MCF 10A (cell line): ENCODE measurements around the gene PTPRO. TPM values are rescaled to one million over a fixed set of nuclear protein-coding genes. Genes with fewer than 3 reads are reported as not detected.

Experiments used
- BruUV-seq: library from RNA; stranded (reverse); fragments of 400-500 nt; replicated peaks from 2 replicates; lab custom pipeline; 2021; lab: Mats Ljungman, UMichigan
- CTCF ChIA-PET: fragments of 300-600 bp; sonication (Branson Sonifier 250); formaldehyde crosslinking; extraction: SDS; loops from one replicate; lab custom pipeline; 2021; ENCODE audit warnings: antibody characterized with exemption, inconsistent platforms; lab: Yijun Ruan, JAX
- POLR2A ChIA-PET: fragments of 300-600, 350-650 bp; sonication (Branson Sonifier 250); formaldehyde crosslinking; extraction: SDS; loops from one replicate; lab custom pipeline; 2020; ENCODE audit warnings: antibody characterized with exemption, inconsistent platforms; lab: Yijun Ruan, JAX
- DNase-seq: peaks from one replicate; pipeline ENCODE4 v3.0.0-alpha.2; 2018; ENCODE audit not compliant: unreplicated experiment
- H3K27ac Mint-ChIP-seq: one replicate; pipeline ENCODE4 v1.8.0; 2022; ENCODE audit warnings: mild to moderate bottlenecking, low read depth, mixed read lengths; ENCODE audit not compliant: unreplicated experiment
- H3K27me3 Mint-ChIP-seq: one replicate; pipeline ENCODE4 v1.8.0; 2022; ENCODE audit warnings: mixed read lengths; ENCODE audit not compliant: insufficient read depth, unreplicated experiment
- H3K36me3 Mint-ChIP-seq: one replicate; pipeline ENCODE4 v1.8.0; 2022; ENCODE audit warnings: mild to moderate bottlenecking, moderate library complexity, mixed read lengths; ENCODE audit not compliant: insufficient read depth, unreplicated experiment
- H3K4me1 Mint-ChIP-seq: one replicate; pipeline ENCODE4 v1.8.0; 2022; ENCODE audit warnings: mixed read lengths; ENCODE audit not compliant: insufficient read depth, unreplicated experiment
- H3K4me3 Mint-ChIP-seq: one replicate; pipeline ENCODE4 v1.8.0; 2022; ENCODE audit warnings: mild to moderate bottlenecking, moderate library complexity, mixed read lengths; ENCODE audit not compliant: unreplicated experiment
- H3K9me3 Mint-ChIP-seq: one replicate; pipeline ENCODE4 v1.8.0; 2022; ENCODE audit warnings: mixed read lengths; ENCODE audit not compliant: unreplicated experiment
- intact Hi-C: fragments of 100-400 bp; cut with micrococcal nuclease; formaldehyde crosslinking; loops from 2 replicates; pipeline ENCODE4 v1.14.1; 2022
- total RNA-seq: library from RNA; stranded (reverse); gene quantifications from 2 replicates; pipeline ENCODE4 v1.2.3, GENCODE V29; 2022
- TF ChIP-seq, protein P1 (sequence below): fragments of 200-600 bp; IDR thresholded peaks from one replicate; pipeline ENCODE4 v1.8.0; 2022; ENCODE audit warnings: antibody characterized with exemption, mild to moderate bottlenecking; ENCODE audit not compliant: unreplicated experiment

Gene PTPRO
- total RNA-seq, 1 experiment from 2014 or later: 2.2 TPM

DNA sequence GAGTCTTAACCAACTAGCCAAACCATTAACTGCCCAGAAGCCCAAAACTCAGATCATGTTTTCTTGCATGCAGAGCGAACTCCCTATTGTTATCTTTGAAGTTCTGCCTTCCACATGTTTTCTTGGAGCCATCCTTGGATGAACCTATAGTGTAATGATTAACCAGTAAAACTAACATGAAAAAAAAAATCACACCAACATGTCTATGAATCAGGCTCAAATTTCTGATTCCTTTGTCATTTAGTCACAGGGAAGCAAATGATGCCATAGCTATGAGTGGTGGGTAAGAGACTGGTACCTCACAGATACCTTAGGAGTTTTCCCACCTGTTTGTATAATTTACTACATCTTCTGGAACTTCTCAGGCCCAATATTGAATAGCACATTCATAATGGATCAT lies 70.7 kb downstream of the PTPRO start:
- no peaks in the 10 kb centered on the region for H3K9me3 Mint-ChIP-seq
- POLR2A ChIA-PET: interaction anchor here (0.9 kb wide), 1 partner anchor 33 kb away, joined by 3 read pairs; no protein-coding TSS in a partner anchor

GRCh38 chr12:15393995-15394394 lies 71.7 kb downstream of the PTPRO start:
- POLR2A ChIA-PET: no interaction called here
- TF ChIP-seq, protein P1, sequence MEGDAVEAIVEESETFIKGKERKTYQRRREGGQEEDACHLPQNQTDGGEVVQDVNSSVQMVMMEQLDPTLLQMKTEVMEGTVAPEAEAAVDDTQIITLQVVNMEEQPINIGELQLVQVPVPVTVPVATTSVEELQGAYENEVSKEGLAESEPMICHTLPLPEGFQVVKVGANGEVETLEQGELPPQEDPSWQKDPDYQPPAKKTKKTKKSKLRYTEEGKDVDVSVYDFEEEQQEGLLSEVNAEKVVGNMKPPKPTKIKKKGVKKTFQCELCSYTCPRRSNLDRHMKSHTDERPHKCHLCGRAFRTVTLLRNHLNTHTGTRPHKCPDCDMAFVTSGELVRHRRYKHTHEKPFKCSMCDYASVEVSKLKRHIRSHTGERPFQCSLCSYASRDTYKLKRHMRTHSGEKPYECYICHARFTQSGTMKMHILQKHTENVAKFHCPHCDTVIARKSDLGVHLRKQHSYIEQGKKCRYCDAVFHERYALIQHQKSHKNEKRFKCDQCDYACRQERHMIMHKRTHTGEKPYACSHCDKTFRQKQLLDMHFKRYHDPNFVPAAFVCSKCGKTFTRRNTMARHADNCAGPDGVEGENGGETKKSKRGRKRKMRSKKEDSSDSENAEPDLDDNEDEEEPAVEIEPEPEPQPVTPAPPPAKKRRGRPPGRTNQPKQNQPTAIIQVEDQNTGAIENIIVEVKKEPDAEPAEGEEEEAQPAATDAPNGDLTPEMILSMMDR: no peak
- no TSS peak for BruUV-seq

More for the DNA sequence above, 70.7 kb downstream of the PTPRO start:
- CTCF ChIA-PET: interaction anchor here (0.6 kb wide), 1 partner anchor 122 kb away, joined by 4 read pairs; no protein-coding TSS in a partner anchor
- H3K27me3 Mint-ChIP-seq: no peaks in the 10 kb centered on the region
- intact Hi-C loops: no loop called here
- peaks cover 5% of the 10 kb centered on the region for H3K4me1 Mint-ChIP-seq
- no peaks in the 10 kb centered on the region for H3K36me3 Mint-ChIP-seq
- no TSS peak for BruUV-seq
- DNase-seq: no peak
- TF ChIP-seq, protein P1: no peak
- no peak overlapping the region for H3K27ac Mint-ChIP-seq
- H3K4me3 Mint-ChIP-seq: no peak overlapping the region

GRCh38 chr12:15404485-15404884 lies 82.2 kb downstream of the PTPRO start:
- DNase-seq: peak; percentile 42
- Mint-ChIP-seq H3K4me3 (no peak overlapping the region), H3K4me1 (peaks cover 6% of the 10 kb centered on the region), H3K27ac (peak overlapping the region; percentile 3), H3K9me3 (no peaks in the 10 kb centered on the region), H3K36me3 (no peaks in the 10 kb centered on the region), H3K27me3 (no peaks in the 10 kb centered on the region)
- intact Hi-C loops: no loop called here
- ChIA-PET POLR2A (no interaction called here), CTCF (interaction anchor here (0.6 kb wide), 1 partner anchor 119 kb away, joined by 3 read pairs; no protein-coding TSS in a partner anchor)
- no TSS peak for BruUV-seq
- TF ChIP-seq, protein P1: no peak

More at GRCh38 chr12:15393995-15394394, 71.7 kb downstream of the PTPRO start:
- Mint-ChIP-seq H3K4me1 (peaks cover 5% of the 10 kb centered on the region), H3K4me3 (no peak overlapping the region), H3K27me3 (no peaks in the 10 kb centered on the region), H3K36me3 (no peaks in the 10 kb centered on the region), H3K27ac (no peak overlapping the region), H3K9me3 (no peaks in the 10 kb centered on the region)
- intact Hi-C loops: no loop called here
- CTCF ChIA-PET: no interaction called here
- DNase-seq: no peak

- POLR2A ChIA-PET: no interaction called here
Measured at GRCh38 chr12:15405606-15406005, 83.3 kb downstream of the PTPRO start.

More at GRCh38 chr12:15405606-15406005, 83.3 kb downstream of the PTPRO start:
- no peaks in the 10 kb centered on the region for H3K36me3 Mint-ChIP-seq
- DNase-seq: no peak
- no peaks in the 10 kb centered on the region for H3K9me3 Mint-ChIP-seq
- TF ChIP-seq, protein P1: no peak
- H3K27me3 Mint-ChIP-seq: no peaks in the 10 kb centered on the region
- H3K27ac Mint-ChIP-seq: no peak overlapping the region
- H3K4me1 Mint-ChIP-seq: peaks cover 6% of the 10 kb centered on the region
- CTCF ChIA-PET: no interaction called here
- intact Hi-C loops: no loop called here
- BruUV-seq: no TSS peak
- no peak overlapping the region for H3K4me3 Mint-ChIP-seq
